HG02759 (cell line): Measurements from ENCODE around the gene OXSR1.

Source experiments
- ATAC-seq: cut with Tn5 transposase; IDR thresholded peaks from one replicate; pipeline ENCODE4 v1.9.1; 2021; ENCODE audit warnings: mild to moderate bottlenecking, moderate library complexity; ENCODE audit not compliant: unreplicated experiment

The OXSR1 gene

DNA sequence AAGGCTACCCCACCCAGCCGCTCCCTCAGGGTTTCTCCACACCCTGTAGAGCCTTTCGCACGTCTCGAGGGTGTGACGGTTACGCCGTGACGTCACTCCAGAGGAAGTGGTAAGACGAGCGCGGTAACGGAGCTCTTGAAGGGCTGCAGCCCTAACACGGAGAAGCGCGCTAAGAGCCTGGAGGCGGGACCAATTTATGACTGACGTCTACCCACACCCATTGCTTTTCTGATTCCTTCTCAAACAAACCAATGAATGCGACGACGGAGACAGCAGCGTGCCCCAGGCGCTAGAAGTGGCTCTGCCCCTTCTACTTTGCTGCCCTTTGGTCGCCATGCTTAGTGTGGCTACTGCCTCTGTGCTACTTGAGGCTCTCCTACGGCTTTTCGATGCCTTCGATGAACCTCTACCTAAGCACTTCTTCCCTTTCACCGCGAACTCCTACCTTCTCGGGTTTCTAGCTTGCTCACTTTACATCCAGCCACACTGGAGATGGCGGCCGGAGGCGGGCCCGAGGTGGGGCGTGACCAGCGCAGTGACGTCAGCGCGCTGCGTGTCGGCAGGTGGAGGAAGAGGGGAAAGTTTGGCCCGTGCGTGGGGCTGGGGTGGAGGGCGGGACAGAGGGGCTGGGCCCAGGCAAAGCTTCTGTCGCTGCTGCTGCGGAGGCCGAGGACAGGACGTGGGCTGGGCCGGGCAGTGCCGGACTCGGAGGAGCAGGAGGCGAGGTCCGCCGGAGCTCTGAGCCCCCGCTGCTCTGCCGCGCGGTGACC, at the start of gene OXSR1:
TSS of gene OXSR1 (plus strand) at position 586 of the 770 bp plus-strand sequence. CDS start 340 bp downstream, outside the sequence.
- ATAC-seq: peak; percentile 87

- ATAC-seq: no peak
Measured at GRCh38 chr3:38115645-38116427, 49.5 kb upstream of the OXSR1 start.

- no peak for ATAC-seq
Measured at GRCh38 chr3:38116471-38117162, 48.7 kb upstream of the OXSR1 start.

DNA sequence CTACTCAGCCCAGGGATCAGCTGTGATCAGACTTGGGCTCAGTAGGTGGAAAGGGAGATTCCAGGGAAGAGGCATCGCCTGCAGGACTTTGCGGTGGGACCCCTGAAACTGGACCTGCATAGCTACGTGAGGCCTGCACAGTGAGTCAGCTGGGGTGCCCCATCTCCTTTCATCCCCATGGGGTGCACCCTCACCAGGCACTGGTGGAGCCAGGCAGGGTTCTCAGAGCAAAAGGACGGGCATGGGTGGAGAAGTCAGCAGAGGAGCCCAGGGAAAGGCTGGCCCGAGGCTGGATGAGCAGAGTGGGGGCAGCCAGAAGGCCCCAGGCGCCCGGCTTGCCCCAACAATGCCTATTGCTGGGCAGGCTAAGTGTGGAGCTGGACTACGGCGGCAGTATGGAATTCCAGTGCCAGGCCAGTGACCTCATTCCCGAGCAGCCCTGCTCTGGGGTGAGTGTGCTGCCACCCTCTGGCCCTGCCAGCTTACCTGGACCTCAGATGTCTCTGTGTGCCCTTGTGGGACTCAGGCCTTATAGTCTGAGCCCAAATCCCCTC, 48.1 kb upstream of the OXSR1 start:
- ATAC-seq: no peak

DNA sequence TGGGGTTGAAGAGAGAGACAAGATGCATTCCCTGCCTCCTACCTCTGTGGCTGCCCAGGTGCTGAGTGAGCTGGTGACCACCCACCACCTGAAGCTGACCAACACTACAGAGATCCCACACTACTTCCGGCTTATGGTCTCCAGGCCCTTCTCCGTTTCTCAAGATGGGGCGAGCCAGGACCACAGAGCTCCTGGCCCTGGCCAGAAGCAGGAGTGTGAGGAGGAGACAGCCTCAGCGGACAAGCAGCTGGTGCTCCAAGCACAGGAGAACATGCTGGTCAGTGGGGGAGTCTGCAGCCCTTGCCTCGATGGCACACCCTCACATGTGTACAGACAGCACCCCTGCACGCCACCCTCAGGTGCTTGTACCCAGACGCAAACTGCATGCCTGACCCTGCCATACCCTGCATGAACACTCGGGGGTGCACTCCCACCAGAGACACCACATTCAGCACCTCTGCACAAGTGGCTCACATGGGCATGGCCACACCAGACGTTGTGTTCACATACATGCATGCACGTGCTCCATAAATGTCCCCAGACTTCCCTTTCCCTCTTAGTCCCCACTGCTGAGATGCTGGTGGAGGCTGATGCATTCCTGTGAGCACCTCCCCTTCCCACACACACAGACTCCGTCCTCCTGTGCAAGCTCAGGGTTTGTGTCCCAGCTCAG, 47.5 kb upstream of the OXSR1 start:
- peak; percentile 75 for ATAC-seq

DNA sequence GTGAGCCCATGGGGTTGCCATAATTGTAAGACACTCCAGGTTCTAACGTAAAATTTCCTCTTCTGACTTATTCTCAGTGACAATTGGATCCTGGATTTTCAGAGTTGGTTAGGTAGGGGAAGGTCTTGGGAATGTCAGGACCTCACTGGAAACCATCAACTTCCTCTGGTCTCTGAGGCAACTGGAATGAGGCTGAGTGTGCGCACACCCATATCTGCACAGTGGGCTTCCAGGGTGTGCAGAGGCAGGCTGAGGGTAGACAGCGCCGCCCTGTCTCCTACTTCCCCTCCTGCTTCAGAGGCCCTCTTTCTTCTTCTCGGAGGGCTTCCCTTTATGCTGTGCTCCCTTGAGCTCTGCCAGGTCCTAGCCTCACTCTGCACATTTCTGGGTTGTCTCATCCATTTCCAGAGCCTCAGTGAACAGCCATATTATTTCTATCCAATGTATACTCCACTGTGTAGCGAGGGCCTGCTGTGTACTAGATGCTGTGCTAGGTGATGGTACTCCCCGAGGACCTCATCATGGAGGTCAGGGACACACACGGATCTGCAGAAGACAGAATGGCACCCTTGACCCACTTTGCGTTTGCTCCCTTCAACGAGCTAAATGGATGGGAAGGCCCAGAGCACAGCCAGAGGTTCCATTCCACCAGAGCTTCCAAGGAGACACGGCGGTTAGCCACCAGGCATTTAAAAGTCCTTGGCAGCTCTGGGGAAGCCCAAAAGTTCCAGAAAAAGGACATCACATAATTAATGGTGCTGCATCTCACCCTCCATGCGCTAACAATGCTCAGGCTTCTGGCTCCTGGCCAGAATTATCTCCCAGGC, 46.7 kb upstream of the OXSR1 start:
- no peak for ATAC-seq

- ATAC-seq: no peak
Measured at GRCh38 chr3:38119248-38119544, 46.1 kb upstream of the OXSR1 start.

- no peak for ATAC-seq
Measured at GRCh38 chr3:38119821-38120692, 45.3 kb upstream of the OXSR1 start.

DNA sequence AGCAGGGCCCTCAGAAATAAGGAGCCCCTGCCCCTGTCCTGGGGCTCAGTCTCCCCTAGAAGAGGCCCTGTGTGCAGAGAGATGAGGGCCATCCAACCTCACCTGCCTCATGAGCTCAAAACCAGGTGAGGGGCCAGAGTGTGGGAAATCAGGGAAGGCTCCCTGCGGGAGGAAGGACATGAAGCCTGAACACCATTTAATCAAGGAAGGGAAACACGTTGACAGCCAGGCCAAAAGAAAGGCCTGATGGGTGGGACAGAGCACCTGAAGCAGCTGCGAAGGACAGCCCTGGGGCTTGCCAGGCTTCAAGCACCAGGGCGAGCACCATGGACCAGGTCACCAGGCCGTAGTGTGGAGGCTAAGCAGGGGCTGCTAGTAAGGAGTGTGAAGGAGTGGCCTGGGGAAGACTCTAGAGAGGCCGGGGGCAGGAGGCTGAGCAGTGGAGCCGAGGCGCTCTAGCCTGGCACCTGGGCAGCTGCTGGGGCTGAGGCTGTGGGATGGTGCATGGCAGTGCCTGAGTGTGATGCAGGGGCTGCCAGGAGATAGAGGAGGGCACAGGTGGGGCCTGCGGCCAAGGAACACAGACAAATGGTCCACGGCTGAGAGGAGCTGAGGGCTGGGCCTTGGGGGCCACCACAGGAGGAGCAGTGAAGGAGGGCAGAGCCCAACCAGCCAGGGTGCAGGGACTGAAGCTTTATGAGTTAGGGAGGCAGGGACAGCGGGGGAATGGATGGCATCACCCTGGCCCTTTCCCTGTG, 44.5 kb upstream of the OXSR1 start:
- no peak for ATAC-seq

DNA sequence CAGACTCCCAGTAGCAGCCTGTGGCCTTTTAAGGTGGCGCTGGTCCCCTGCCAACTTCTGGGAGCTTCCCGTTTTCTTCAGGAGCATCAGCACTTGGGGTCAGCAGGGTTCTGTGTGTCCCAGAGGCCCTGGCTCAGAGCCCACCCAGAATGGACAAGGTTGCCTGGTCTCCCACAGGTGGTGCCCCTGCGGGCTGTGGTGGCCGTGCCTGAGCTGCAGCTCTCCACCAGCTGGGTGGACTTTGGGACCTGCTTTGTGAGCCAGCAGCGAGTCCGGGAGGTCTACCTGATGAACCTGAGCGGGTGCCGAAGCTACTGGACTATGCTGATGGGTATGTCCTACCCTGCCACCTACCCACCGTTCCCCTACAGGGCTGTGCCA, 43.9 kb upstream of the OXSR1 start:
- no peak for ATAC-seq

DNA sequence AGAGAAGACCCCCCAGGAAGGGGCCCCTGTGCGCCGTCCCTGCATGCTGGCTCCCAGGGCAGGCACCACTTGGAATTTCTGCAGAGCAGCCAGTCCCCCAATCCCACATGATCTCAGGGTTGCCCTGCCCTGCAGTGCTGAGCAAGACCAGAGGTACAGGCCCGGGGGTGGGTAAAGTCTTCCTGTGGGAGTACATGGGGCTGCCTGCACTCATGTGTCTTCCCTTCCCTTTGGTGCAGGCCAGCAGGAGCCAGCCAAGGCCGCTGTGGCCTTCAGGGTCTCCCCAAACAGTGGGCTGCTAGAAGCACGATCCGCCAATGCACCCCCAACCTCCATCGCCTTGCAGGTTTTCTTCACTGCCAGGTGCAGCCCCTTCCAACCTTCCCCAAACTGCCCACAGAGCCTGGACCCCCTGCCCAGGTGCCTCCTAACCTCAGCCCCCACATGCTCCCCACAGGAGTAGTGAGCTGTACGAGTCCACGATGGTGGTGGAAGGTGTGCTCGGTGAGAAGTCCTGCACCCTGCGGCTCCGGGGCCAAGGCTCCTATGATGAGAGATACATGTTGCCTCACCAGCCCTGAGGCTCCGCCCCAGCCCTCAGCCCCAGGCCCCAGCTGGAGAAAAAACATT, 43.4 kb upstream of the OXSR1 start:
- ATAC-seq: no peak

- ATAC-seq: no peak
Measured at GRCh38 chr3:38122712-38123290, 42.5 kb upstream of the OXSR1 start.

DNA sequence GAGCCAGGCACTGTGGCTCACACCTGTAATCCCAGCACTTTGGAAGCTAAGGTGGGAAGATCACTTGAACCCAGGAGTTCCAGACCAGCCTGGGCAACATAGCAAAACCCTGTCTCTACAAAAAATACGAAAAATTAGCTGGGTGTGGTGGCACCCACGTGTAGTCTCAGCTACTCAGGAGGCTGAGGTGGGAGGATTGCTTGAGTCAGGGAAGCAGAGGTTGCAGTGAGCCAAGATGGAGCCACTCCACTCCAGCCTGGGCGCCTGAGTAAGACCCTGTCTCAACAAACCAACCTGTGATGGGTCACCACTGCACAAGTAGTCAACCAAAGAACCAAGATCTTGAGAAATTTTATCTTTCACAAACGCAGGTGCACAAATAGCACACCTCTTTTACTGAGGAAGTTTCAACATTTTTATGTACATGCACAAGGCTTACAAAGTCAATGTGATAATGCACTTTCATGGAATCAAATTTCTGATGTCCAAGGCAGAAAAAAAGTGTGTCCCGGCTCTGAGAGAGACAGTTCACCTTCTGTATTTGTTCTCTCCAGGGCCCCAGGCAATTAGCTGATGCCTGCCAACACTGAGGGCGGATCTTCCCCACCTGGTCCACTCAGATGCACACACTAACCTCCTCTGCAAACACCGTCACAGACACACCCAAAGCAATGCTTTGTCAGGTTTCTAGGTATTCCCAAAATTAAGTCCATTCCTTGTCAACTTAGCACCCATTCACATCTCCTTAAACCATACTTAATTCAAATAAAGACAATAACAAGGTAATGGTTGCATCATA, 40.8 kb upstream of the OXSR1 start:
- ATAC-seq: no peak

DNA sequence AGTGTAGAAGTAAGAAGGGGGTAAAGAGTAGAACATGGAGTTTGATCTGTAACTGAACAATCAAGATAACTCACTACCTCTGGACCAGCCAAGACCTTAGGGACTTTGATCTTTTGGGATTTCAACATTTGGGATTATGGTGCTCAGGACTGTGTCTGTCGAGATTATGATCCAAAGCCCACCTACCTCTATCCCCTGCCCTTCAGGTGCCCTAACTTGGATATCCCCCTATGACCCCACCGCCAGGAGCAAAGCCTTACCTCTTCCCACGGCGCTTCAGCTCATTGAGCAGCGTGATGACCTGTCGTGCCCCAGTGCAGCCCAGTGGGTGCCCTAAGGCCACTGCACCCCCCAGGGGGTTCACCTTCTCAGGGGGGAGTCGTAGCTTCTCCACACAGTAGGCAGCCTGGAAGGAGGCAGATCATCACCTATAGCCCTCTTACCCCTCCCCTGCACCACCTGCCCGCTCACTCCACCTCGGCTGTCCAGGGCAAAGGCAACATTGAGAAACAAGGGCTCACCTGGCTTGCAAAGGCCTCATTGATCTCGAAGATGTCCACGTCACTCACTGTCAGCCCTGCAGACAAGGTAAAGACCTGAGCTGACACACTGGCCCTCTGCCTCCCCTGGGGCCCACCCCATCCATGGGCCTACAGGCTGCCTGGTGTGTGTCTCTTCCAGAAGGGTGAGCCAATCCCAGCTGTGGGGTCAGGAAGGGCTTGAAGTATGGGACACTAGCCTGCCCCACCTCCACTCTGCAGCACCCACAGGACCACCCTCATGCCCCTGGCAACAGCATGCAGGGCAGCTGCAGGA, 39.8 kb upstream of the OXSR1 start:
- no peak for ATAC-seq

DNA sequence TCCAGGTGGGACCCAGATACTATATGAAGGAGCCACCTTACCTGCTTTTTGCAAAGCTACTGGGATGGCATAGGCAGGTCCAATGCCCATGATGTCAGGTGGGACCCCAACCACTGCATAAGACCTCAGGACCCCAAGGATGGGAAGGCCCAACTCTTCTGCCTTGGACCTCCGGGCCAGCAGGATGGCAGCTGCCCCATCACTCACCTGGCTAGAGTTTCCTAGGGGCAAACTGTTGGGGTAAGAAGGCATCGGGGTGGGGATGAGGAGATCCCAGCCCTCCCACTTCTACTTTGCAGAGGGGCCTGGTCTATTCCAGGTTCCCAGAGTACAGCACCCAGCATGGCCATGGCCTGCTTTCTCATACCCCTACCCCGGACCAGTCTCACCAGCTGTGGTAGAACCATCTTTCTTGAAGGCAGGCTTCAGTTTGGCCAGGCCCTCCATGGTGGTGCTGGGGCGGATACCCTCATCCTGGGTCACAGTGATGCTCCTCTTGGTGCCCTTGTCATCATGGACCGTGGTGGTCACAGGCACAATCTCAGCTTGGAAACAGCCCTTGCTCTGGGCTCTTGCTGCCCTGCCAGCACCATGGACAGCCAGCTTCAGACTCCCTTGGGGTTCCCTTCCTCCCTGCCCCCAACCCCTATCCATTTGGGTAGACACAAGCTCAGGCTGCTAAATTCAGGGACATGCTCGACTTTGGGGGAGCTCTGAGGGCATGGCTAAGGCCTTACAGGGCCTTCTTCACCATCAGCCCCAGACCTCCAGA, 39.0 kb upstream of the OXSR1 start:
- no peak for ATAC-seq
